Renal cortex interstitium (tissue), 15 donors: ENCODE results near the gene TMPRSS9. TPM values are rescaled to one million over a fixed set of nuclear protein-coding genes. Genes with fewer than 3 reads are reported as not detected.

Experiments
- DNase-seq, 11 donors: peaks; one replicate each; pipeline ENCODE4 v3.0.0-alpha.2; 2013; ENCODE audit warnings: low read depth in 9 of 11, low spot score in 4 of 11; ENCODE audit errors: extremely low read depth in 1 of 11
- long read RNA-seq, 16 experiments: transcript quantifications; one replicate each; lab custom pipeline, GENCODE V29; 2026
- polyA plus RNA-seq, 3 donors: library from polyadenylated mRNA; unstranded; fragments of 120-200 nt; gene quantifications; one replicate each; pipeline ENCODE4 v1.2.1, GENCODE V29; 2013; ENCODE audit not compliant: insufficient read length in 3 of 3

Gene TMPRSS9
- polyA plus RNA-seq = under 1 TPM; 0.30 to 0.64 (median 0.45) TPM
- long read RNA-seq, donor 1, partial matches to known transcripts = 147 of 147 reads
- long read RNA-seq, donor 1, other reads (novel, unspliced or antisense) = 0 of 147 reads
- long read RNA-seq, donor 2 = 0 reads
- long read RNA-seq, donor 3 = 0 reads
- long read RNA-seq, donor 4 = 0 reads
- long read RNA-seq, donor 5 = 0 reads
- long read RNA-seq, donor 6, partial matches to known transcripts = 169 of 179 reads
- long read RNA-seq, donor 6, other reads (novel, unspliced or antisense) = 10 of 179 reads
- long read RNA-seq, donor 7, partial matches to known transcripts = 278 of 278 reads
- long read RNA-seq, donor 7, other reads (novel, unspliced or antisense) = 0 of 278 reads
- long read RNA-seq, donor 8 = 0 reads
- long read RNA-seq, donor 9, partial matches to known transcripts = 173 of 173 reads
- long read RNA-seq, donor 9, other reads (novel, unspliced or antisense) = 0 of 173 reads
- long read RNA-seq, donor 10 = 0 reads
- long read RNA-seq, donor 11 = 0 reads
- long read RNA-seq, donor 12, partial matches to known transcripts = 7 of 169 reads
- long read RNA-seq, donor 12, other reads (novel, unspliced or antisense) = 162 of 169 reads
- long read RNA-seq, donor 13 = 0 reads
- long read RNA-seq, donor 14 = 0 reads
- long read RNA-seq, donor 15 = 0 reads
- long read RNA-seq, donor 16, partial matches to known transcripts = 42 of 600 reads
- long read RNA-seq, donor 16, other reads (novel, unspliced or antisense) = 558 of 600 reads

DNA sequence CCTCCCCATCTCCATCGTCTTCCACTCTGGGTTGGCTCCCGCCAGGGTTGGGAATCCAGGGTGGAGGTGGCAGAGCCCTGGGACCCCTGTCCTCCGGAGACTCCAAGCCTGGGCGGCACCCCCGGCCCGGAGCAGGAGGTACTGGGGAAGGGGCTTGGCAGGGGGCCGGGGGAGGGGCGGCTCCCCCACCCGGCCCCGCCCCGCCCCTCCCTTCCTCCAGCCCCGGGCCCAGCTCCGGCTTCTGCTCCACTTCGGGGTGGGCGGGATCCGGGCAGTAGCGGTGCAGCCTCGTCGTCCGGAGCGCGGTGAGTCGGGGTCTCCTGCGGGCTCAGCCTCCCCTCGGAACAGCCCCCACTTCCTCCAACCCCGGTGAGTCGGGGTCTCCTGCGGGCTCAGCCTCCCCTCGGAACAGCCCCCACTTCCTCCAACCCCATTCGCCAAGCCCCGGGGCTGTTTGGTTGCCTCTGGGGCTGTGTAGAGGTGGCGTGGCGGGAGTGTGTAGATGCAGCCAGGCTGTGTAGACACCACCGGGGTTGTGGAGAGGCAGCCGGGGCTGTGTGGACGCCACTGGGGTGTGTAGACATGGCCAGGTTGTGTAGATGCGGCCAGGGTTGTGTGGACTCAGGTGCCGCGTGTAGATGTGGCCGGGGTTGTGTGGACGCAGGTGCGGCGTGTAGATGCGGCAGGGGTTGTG is at the start of gene TMPRSS9:
TMPRSS9 (plus strand) TSS at position 274 of the 694 bp plus-strand sequence. CDS start 29,521 bp downstream, outside the sequence.
- DNase-seq = no peak

DNA sequence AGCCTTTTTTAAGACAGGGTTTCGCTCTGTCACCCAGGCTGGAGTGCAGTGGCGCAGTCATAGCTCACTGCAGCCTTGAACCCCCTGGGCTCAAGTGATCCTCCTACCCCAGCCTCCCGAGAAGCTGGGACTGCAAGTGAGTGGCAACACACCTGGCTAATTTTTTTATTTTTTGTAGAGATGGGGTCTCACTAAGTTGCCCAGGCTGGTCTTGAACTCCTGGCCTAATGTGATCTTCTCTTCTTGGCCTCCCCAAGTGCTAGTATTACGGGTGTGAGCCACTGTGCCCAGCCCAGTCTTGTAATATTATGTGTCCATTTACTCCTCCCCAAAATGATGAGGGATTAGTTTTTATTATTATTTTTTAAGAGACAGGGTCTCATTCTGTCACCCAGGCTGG is 49.0 kb upstream of the TMPRSS9 start:
- no peak for DNase-seq

DNA sequence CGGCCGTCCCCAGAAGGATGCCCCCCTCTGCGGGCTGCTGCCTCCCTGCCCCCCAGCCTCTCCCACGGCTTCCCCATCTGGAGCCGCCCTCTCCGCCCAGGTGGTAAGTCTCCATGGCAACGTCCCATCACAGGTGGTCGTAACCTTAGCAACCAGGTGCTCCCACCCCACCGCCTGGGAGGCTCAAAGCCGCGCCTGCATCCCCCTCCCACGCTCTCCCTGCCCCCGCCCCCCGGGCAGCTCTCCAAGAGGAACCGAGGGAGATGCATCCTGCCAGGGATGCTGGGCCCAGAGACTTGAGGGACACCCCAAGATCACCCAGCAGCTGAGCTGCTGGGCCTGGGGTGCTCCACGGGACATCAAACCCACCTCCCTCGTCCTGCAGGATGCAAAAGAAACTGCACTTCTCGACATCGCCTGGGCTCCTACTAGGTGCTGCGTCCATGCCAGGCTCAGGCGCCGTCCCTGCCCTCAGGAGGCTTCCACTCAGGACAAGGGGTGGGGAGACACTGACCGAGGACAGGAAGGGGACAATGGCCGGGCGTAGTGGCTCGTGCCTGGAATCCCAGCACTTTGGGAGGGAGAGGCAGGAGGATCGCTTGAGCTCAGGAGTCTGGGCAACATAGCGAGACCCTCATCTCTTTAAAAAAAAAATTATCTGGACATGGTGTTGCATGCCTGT is 47.1 kb upstream of the TMPRSS9 start:
- DNase-seq = no peak

DNA sequence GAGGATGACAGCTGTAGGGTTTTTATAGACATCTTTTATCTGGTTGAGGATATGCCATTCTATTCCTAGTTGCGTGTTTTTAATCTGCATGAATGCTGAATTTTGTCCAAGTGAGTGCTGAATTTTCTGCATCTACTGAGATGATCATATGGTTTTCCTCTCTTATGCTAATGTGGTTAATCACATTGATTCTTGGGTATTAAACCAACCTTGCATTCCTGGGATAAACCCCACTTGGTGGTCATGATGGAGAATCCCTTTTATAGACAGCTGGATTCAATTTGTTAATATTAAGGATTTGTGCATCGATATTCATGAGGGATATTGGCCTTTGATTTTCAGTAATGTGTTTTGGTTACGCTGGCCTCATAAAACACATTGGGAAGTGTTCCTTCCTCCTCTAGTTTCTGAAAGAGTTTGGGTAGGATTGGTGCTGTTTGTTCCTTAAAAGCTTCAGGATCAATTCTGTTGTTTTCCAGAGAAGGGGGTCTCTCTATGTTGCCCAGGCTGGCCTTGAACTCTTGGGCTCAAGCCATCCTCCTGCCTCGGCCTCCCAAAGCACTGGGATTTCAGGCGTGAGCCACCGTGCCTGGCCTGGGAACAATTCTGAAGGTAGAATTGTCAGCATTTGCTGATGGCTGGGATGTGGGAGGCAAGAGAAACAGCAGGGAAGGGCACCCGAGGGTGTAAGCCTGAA is 44.8 kb upstream of the TMPRSS9 start:
- DNase-seq = no peak

DNA sequence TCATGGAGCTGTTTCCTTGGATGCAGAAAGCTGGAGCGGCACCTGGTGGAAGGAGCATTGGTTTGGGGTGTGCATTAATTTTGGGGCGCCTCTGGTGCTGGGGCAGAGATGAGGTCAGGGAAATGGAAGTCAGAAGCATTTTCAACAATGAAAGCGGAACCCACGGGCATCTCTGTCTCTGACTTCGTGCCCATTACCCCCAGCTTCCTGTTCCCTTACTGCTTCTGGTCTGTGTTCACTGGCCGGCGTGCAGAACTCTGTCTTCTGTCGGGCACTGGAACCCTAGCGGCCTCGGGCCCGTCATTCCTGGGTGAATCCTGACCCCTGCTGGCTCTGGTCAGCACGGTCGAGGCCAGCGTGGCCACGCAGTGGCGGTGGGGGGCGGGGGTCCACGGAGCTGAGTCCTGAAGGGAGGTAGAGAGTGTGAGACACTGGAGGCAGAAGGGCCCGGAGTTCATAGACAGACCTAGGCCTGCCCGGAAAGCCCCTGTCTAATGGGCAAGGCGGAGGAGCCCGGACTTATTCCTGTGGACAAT is 44.2 kb upstream of the TMPRSS9 start:
- DNase-seq = no peak

DNA sequence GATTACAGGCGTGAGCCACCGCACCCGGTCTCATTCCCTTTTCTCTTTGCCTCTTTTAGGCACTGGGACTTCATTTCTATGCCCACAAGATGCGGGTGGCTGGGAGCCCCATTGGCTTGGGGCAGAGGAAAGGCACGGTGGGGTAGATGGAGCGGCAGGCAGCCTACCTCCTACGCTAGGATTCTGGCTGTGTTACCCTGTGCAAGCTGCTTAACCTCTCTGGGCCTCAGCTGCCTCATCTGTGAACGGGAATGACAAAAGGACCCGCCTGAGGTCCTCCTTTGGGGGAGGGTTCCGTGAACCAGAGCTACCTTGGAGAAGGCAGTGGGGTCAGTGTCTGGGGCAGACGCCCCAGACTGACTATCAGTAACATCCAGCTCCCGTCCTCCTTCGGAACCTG is 42.8 kb upstream of the TMPRSS9 start:
- no peak for DNase-seq

DNA sequence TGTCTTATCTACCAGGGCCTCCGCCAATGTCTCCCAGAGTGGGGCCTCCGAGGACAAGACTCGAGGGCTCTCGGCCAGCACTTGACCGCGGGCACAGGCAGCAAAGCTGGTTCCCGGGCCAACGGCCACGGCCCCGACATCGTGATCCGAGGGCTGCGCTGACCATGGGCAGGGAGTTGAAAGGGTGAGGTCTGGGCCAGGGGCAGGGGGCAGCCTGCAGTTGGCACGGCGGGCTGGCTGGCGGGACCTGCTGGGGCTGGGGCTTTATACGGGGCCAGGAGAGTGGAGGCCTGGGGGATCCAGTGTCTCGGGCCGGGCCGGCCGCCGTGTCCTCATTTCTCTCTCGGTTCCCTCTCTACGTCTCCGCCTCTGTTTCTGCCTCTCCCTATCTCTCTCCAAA is 42.3 kb upstream of the TMPRSS9 start:
- no peak for DNase-seq

DNA sequence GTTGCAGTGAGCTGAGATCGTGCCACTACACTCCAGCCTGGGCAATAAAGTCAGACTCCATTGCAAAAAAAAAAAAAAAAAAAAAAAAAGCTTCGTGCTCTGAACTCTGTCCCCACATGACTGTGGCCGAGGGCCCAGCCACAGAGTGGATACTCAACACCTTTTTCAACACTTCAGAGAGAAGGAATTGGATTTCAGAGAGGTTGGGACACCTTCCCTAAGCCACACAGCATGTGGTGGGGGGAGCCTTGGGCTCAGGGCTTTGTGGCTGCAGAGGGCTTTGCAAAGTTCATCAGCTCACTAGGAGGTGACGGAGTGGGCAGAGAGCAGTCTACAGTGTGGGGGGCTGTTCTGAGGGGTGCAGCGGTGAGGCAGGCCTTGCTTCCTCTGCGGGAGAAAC is 41.1 kb upstream of the TMPRSS9 start:
- DNase-seq = no peak

DNA sequence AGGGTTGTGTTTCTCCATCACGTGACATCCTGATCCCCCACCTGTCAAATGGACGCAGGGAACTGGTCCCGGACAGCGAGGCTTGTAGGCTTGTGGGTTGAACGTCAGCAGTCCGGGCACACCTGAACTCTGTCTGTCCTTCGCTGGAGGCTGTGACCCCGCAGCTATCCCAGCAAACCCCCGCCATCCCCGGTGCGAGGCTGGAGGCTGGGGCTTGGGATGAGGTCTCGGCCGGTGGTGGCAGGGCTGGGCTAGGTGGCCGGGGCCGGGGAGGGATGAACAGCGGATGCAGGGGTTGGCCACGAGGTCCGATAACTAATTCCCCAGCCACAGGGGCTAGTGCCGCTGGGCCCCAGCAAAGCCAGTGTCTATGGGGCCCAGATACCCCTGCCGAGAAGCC is 40.5 kb upstream of the TMPRSS9 start:
- no peak for DNase-seq

DNA sequence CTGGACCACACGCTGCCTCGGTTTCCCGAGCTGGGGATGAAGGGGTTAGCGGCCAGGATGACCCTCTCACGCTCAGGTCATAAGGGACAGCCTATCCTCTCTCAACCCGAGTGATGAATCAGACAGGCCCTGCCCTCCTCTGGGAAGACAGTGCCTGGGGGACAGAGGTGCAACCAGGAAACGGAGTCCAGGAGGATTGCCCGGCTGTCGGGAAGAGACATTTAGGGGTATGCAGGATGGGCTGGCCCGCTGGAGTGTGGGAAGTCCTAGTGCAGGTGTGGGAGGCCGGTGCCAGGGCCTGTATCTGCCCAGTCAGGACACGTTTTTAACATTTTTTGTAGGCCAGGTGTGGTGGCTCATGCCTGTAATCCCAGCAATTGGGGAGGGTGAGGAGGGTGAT is 40.0 kb upstream of the TMPRSS9 start:
- DNase-seq = no peak

DNA sequence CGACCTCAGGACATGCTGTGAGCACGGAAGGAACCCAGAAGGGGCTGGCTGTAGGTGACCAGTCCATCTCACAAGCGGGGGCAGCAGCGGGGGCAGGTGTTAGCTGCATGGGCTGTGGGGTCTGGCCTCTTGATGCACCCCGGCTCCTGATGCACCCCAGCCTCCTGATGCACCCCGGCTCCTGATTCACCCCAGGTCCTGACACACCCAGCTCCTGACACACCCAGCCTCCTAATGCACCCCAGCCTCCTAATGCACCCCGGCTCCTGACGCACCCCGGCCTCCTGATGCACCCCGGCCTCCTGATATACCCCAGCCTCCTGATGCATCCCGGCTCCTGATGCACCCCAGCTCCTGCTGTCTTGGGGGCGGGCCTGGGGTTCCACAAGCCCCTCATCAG is 39.1 kb upstream of the TMPRSS9 start:
- DNase-seq = no peak

DNA sequence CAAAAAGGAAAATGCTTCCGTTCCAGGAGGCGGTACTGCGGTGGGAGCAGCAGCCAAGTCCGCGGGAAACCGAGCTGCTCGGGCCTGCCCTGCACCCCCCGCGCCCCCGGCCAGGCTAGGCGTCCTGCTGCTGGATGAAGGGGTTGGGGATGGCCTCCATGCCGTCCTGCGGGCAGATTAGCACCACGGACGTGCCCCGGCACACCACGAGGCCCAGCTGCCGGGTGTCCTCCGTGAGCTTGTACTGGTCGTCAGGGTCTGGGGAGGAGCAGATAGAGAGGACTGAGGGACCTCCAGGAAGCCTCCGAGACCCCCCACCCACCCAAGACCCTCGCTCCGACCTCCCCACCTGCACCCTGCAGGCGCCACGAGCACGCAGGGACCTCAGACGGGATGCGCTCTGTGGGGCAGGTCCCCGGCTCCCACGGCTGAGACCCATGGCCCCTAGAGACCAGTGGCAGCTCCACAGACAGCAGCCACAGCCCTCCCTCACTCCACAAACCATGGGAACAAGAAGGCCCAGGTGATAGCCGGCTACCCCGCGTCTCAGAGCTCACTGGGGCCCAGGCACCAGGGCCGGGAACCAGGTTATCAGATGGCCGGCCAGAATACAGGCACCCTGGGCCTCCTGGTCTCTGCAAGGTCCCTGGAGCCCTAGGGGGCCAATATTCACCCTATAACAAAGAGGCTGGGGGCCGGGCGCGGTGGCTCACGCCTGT is 38.3 kb upstream of the TMPRSS9 start:
- DNase-seq = no peak

DNA sequence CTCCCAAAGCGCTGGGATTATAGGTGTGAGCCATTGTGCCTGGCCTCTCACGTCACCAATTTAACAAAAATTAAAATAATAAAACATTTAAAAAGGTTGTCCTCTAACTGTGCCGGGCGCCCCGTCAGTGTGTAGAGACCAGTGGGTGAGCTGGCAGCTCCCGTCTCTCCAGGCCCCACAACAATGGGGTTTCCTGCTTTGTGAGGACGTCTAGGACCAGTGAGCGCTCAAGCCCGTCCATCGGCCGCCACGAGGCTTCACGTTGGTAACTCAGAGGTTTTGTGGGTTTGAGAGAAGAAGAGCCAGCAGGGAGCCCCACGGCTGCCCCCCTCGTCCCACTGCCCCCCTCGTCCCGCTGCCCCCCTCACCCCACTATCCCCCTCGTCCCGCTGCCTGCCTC is 36.4 kb upstream of the TMPRSS9 start:
- DNase-seq = no peak

DNA sequence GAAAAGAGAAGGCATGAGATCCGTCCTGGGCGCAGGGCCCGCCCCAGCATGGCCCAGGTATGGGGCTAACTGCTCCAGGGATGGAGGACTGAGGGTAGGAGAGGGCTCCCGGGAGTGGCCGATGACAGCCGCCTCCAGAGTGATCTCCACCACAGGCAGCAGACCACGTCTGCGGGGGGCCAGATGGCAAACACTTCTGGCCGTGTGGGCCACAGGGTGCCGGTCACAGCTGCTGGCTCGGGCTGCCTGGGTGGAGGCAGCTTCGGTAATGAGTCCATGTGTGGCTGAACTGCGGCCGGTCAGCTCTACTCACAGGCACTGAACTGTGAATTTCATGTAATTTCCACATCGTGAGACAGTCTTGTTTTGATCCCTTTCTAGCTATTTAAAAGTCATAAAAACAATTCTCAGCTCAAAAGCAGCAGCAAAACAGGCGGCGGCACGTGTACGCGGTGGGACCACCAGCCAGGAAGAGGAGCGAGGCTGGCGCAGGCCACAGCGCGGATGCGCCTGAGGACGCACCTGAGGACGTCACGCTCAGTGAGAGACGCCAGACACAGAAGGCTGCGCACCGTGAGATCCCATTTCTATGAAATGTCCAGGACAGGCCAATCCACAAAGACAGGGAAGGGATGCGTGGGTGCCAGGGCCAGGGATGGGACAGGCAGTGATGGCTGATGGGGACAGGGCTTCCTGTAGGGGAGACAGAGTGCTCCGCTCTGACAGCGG is 35.7 kb upstream of the TMPRSS9 start:
- DNase-seq = no peak

DNA sequence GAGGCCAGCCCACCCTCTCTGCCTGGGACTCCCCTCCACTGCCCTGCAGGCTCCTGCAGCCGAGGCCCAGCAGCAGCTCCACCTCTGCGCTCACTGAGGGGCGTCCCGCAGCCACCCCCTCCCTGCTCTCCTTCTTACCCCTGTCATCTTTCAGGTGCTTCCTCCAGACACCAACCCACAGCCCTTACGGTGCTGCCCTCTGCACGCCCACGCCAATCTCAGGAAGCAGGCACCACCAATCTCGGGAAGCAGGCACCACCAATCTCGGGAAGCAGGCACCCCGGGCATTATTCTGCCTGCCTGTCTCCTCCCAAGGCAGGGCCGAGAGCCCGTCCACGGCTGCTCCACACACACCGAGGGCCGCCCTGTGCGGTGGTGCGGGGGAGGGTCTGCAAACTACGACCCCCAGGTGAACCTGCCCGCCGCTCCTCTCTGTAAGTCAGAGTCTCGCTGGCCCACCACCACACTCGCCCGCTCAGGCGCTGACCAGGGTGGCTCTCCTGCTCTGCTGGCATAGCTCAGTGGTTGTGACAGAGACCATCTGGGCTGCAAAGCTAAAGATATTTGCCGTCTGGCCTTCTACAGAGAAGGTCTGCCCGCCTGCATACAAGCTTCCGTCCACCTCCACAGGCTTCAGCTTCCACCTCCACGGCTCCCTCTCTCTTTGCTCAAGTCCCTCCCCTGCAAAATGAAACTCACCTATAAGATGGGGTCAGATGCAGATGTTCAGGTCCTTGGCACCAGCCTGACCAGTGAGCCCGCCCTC is 34.6 kb upstream of the TMPRSS9 start:
- no peak for DNase-seq

DNA sequence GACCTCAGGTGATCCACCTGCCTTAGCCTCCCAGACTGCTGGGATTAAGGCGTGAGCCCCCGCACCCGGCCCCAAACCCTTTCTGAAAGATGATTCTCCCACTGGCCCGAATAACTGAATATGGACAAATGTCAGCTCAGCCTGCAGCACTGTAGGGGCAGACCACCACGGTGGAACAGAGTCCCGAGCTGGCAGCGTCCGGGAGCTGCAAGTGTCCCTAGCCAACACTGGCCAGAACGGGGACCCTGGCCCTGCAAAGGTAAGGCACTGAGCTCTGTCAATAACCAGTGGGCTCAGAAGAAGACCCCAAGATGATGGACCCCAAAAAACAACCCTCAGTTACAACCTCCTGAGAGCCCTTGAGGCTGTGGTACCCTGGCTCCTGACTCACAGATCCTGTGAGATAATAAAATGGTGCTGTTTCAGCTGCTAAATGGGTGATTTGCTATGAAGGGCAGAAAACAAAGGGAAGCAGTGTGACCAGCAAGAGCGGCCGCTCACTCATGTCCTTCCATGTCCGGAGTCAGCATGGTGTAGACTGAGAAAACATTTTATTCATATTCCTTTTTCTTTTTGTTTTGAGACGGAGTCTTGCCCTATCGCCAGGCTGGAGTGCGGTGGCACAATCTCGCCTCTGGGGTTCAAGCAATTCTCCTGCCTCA is 33.2 kb upstream of the TMPRSS9 start:
- no peak for DNase-seq
